HL-60/S4 treated with retinoic acid at 250 ng/mL for 4 days and 3 days (cell line): ENCODE results near the gene SAA2.
"Not testable (repeated sequence)": the region's sequence is repeated elsewhere in the genome, so short reads cannot be mapped to it uniquely, and the experiment has no call there.

Experiments used
- in situ Hi-C: fragments of 300-500 bp; cut with MboI; formaldehyde crosslinking; loops from 2 replicates; pipeline ENCODE4 v1.7.0; 2022; ENCODE audit warnings: low sequenced_read_pairs

Gene SAA2

DNA sequence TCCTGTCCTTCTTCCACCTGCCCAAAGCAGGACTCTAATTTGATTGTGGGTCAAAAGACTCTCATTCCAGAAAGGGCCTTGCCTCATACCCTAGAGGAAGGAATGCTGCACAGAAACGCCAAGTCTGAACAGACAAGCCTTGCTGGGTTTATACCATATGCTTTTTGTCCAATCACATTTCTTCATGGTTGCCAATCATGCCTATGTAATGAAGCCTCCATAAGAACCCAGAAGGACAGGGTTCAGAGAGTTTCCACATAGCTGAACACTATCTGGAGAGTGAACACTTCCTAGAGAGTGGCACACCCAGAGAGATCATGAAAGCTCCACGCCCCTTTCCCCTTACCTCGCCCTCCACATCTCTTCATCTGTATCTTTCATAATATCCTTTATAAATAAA, 4.8 kb upstream of the SAA2 start:
- in situ Hi-C loops: no loop called here

- in situ Hi-C loops: not testable (repeated sequence)
Measured at GRCh38 chr11:18247191-18247581, 1.3 kb downstream of the SAA2 start.

DNA sequence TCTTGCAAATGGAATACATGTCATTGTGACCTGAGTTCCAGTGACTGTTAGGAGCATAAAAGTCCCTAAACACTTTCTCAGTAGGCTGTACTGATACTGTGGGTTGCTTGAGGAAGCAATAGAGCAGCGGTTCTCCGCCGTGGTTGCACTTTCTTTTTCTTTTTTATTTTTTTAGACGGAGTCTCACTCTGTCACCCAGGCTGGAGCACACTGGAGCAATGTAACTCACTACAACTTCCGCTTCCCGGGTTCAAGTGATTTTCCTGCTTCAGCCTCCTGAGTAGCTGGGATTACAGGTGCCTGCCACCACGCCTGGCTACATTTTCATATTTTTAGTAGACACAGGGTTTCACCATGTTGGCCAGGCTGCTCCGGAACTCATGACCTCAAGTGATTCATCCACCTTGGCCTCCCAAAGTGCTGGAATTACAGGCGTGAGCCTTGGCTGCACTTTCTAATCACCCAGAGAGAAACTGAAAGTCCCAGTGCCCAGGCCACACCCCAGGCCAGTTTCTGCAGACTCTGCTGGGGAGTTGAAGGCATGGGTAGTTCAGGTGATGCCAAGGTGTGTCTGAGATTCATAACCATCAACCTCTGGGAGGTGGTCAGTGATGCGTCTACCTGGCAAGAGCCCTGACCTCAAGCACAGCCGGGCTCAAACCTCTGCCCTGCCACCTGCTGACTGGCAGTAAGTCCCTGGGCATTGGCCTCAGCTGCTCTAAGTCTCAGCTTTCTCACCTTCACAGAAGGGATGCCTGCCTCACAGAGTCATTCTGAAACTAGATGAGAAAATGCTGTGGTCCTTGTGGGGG, 1.9 kb downstream of the SAA2 start:
- in situ Hi-C loops: not testable (repeated sequence)

- in situ Hi-C loops: no loop called here
Measured at GRCh38 chr11:18245396-18245795, 3.1 kb downstream of the SAA2 start.

DNA sequence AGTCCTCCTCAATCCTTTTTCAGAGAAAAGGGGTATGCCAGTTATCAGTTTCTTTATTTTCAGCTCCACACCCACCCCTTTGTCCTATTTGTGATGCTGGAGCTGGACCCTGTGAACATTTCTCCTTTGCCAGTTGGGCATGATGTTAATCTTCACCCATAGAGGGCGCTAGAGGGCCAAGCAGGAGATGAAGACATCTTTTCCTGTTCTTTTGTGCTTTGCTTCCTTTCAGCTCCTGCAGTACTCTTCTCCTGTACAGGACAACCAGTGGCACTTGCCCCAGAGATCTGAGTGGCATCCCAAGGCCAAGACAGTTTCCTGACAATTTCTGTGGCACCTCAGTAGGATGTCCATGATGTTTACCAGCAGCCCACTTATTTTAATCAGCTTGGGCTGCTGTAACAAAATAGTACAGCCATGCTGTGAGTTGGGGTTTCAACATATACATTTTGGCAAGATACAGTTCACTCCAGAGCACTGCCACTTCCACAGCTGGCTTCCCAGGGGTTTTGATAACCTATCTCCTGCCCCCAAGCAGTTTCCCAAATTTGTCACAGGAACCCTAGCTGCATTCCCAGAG, 4.6 kb downstream of the SAA2 start:
- in situ Hi-C loops: no loop called here

DNA sequence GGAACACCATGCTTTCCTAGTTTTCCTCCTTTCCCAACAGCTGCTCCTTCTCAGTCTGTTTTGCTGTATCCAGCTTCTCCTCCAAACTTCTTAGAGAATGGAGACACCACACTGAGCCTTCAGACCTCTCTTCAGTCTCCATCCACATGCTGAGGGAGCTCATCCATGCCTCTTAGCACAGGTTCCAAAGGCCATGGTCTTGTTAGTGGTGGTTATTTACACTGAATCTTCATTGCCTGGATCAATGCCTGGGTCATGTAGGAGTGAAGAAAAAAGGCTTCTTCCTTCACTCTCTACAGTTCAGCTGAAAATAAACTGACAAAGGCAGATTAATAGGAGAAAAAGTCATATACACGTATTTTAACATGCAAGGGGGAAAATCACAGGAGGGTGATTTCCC, 8.8 kb downstream of the SAA2 start:
- in situ Hi-C loops: no loop called here

DNA sequence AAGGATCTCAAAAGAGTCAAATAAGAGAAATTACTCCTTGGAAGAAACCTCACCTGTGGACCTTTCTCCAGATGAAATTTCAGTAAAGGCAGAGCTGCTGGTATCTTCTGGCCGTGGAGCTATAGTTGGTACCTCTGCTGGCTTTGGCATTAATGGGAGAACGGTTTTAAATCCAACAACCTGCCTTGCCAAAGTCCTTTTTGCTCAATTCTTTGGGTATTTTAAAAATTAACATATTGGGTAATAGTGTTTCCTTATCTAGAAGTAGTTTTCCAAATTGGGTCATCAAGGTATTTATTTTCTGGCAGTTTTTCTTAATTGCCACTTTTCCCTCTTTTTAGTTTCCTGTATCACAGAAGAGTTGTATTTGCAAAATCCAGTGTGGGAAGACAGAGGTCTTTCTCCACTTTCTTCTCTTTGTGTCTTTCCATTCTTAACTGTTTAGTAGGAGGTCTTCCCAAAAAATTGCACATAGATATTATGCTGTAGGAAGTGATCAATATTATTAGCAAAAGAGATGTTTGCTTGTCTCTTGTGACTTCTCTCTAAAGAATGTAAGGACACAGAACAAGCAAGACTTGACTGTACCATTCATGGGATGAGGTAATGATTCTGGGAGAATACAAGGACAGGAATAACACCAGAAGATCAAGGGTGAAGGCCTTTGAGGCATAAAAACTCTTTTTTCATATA, 11.7 kb downstream of the SAA2 start, which contains the start of gene SAA4:
Gene SAA4, minus strand, starts transcription at position 139 of the 693 bp plus-strand sequence. CDS start 876 bp downstream, outside the sequence.
- in situ Hi-C loops: no loop called here

- in situ Hi-C loops: no loop called here
Measured at GRCh38 chr11:18235394-18236334, 12.8 kb downstream of the SAA2 start.

- in situ Hi-C loops: no loop called here
Measured at GRCh38 chr11:18233912-18234311, 14.6 kb downstream of the SAA2 start.

GRCh38 chr11:18230859-18231258, 17.6 kb downstream of the SAA2 start:
- in situ Hi-C loops: no loop called here

- in situ Hi-C loops: no loop called here
Measured at GRCh38 chr11:18229501-18229900, 19.0 kb downstream of the SAA2 start.

- in situ Hi-C loops: no loop called here
Measured at GRCh38 chr11:18225913-18226312, 22.6 kb downstream of the SAA2 start.

- in situ Hi-C loops: no loop called here
Measured at GRCh38 chr11:18223591-18224387, 24.7 kb downstream of the SAA2 start.

DNA sequence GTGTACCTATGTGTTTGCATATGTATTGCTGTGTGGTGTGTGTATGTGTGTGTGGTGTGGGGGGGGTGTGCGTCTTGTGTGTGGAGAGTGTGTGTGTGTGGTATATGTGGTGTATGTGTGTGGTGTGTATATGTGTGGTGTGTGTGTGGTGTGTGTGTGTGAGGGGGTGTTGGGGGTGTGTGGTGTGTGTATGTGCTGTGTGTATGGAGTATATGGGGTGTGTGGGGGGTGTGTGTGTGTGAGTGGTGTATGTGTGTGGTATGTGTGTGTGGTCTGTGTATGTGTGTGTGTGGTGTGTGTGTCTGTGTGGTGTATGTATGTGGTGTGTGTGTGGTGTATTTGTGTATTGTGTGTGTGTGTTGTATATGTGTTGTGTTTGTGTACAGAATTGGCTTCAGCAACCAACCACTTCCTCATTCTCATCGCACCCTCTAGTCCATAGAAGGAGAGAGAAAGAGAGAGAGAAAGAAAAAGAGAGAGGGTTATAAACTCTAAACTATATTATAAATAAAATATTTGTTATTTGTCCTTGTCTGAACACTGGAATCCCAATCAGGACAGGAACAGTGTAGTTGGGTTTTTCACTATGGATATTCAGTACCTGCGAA, 25.6 kb downstream of the SAA2 start:
- in situ Hi-C loops: no loop called here

DNA sequence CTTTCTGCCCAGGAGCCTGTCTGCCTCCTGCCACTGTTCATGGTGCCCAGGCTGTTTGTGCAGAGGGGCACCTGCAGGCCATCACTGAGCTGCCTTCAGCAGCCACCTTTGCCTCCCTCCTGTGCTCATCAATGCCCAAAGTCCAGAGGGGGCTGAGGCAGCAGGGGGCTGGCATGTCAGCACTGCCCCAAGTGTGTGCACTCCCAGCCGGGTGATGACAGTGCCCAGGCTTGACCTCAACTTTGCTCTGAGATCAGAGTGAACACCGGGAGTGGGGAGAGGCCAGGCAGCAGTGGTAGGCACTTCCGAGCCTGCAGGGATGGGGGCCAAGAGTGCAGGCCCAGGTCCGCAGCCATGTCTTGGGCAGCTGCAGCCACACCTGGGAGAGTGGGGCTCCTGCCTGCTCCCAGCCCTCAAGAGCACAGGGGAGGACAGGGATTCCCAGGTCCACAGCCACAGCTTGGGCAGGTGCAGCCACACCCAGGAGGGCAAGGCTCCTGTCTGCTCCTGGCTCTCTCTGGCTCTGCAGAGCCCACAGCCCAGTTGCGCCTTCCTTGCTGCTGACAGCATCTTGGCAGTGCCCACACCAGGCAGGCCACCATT, 27.1 kb downstream of the SAA2 start:
- in situ Hi-C loops: no loop called here

GRCh38 chr11:18209058-18209457, 39.4 kb downstream of the SAA2 start:
- in situ Hi-C loops: no loop called here

- in situ Hi-C loops: no loop called here
Measured at GRCh38 chr11:18204771-18205170, 43.7 kb downstream of the SAA2 start.

- in situ Hi-C loops: no loop called here
Measured at GRCh38 chr11:18204220-18204619, 44.2 kb downstream of the SAA2 start.

- in situ Hi-C loops: no loop called here
Measured at GRCh38 chr11:18203723-18204122, 44.7 kb downstream of the SAA2 start.
